Measurements from ENCODE around the gene PHOX2B. TPM values are rescaled to one million over a fixed set of nuclear protein-coding genes. Genes with fewer than 3 reads are reported as not detected.

Gene PHOX2B
- total and polyA plus RNA-seq, 2 of the 4 experiments (the other 2 are of a cell fraction): not detected

Small RNA genes lying within 50 kb of the gene (microRNA-seq; reads per million reads assigned to microRNA genes)
- gene RNU1-49P (ENCODE audit: insufficient read depth, insufficient read length): not detected

Small RNA genes lying within 50 kb of the gene (small RNA-seq; reads per million reads assigned to genes)
- 0 reads per million in 5 experiments for gene RNU1-49P

Other genes starting within 250 kb of the PHOX2B start
- 2.2 and 2.9 TPM in 2 replicates for gene LIMCH1, start 210.6 kb downstream of the PHOX2B start, total RNA-seq (2012; rRNA removed)
- 0.89 and 1.1 TPM in 2 replicates for gene LIMCH1, start 210.6 kb downstream of the PHOX2B start, polyA plus RNA-seq (2012; rRNA removed)
- gene TMEM33, start 186.7 kb upstream of the PHOX2B start, total RNA-seq (2012; rRNA removed): 45.5 and 49.7 TPM in 2 replicates
- 23.6 and 27.5 TPM in 2 replicates for gene TMEM33, start 186.7 kb upstream of the PHOX2B start, polyA plus RNA-seq (2012; rRNA removed)
- gene DCAF4L1, start 233.0 kb upstream of the PHOX2B start, total RNA-seq (2012; rRNA removed): under 0.01 and 0.18 TPM in 2 replicates
- 0.03 and 0.07 TPM in 2 replicates for gene DCAF4L1, start 233.0 kb upstream of the PHOX2B start, polyA plus RNA-seq (2012; rRNA removed)
- gene SLC30A9, start 241.8 kb upstream of the PHOX2B start, total RNA-seq (2012; rRNA removed): 72.6 and 96.7 TPM in 2 replicates
- 26.6 and 32.0 TPM in 2 replicates for gene SLC30A9, start 241.8 kb upstream of the PHOX2B start, polyA plus RNA-seq (2012; rRNA removed)

Measured in IMR-90 (cell line).